ENCODE measurements around the gene THSD7B.

DNA sequence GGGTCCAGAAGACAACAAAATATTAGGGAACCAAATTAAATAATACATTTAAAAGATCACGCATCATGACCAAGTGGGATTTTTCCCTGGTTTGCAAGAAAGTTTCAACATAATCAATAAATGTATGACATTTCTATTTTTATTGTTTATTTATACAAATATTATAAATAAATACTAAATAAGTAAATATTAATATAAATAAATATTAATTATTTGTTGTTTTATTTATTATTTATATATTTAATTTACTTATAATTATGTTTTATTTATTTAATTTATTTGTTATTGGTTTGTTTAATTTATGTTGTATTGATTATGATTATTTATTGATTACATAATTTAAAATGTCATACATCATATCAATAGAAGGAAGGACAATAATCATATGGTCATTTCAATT is 956.4 kb downstream of the THSD7B start:
- TF ChIP-seq, protein P1, sequence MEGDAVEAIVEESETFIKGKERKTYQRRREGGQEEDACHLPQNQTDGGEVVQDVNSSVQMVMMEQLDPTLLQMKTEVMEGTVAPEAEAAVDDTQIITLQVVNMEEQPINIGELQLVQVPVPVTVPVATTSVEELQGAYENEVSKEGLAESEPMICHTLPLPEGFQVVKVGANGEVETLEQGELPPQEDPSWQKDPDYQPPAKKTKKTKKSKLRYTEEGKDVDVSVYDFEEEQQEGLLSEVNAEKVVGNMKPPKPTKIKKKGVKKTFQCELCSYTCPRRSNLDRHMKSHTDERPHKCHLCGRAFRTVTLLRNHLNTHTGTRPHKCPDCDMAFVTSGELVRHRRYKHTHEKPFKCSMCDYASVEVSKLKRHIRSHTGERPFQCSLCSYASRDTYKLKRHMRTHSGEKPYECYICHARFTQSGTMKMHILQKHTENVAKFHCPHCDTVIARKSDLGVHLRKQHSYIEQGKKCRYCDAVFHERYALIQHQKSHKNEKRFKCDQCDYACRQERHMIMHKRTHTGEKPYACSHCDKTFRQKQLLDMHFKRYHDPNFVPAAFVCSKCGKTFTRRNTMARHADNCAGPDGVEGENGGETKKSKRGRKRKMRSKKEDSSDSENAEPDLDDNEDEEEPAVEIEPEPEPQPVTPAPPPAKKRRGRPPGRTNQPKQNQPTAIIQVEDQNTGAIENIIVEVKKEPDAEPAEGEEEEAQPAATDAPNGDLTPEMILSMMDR (IDR thresholded peaks at IDR 0.05): no peak
- no peak for TF ChIP-seq POLR2AphosphoS5 (IDR thresholded peaks at IDR 0.05)
- TF ChIP-seq POLR2A (IDR thresholded peaks at IDR 0.05): no peak

Data from prostate gland (tissue), 2 donors.